Hypothalamus (tissue), 51 donors: ENCODE measurements around the gene PTGR1.
A peak's percentile ranks its signal among the peaks of the same experiment; 100 is the strongest.
"Not testable (repeated sequence)": the region's sequence is repeated elsewhere in the genome, so short reads cannot be mapped to it uniquely, and the experiment has no call there.

Source experiments
- DNase-seq, 51 donors: peaks; one replicate each; lab custom pipeline; 2025; lab: John Stamatoyannopoulos, UW

PTGR1 gene

GRCh38 chr9:111615928-111616327, 16.5 kb upstream of the PTGR1 start:
- DNase-seq = no peak

GRCh38 chr9:111613436-111614040, 14.1 kb upstream of the PTGR1 start:
- DNase-seq = no peak

- no peak for DNase-seq
Measured at GRCh38 chr9:111610845-111611244, 11.4 kb upstream of the PTGR1 start.

- DNase-seq = no peak
Measured at GRCh38 chr9:111610149-111610548, 10.7 kb upstream of the PTGR1 start.

- DNase-seq = no peak
Measured at GRCh38 chr9:111605041-111605559, 5.7 kb upstream of the PTGR1 start.

GRCh38 chr9:111604054-111604615, 4.7 kb upstream of the PTGR1 start:
- DNase-seq = no peak

GRCh38 chr9:111603041-111603440, 3.6 kb upstream of the PTGR1 start:
- DNase-seq = no peak

GRCh38 chr9:111601237-111602018, 2.0 kb upstream of the PTGR1 start:
- DNase-seq = no peak

- DNase-seq = peak in 3 of 51 donors; percentile 10 to 32 (median 13)
Measured at GRCh38 chr9:111599955-111600343, 502 bp upstream of the PTGR1 start.

- DNase-seq = peak in 5 of 51 donors; percentile 17 to 51 (median 38)
Measured at GRCh38 chr9:111598733-111599091, 735 bp downstream of the PTGR1 start.

- peak in 36 of 51 donors; percentile 2 to 62 (median 24) for DNase-seq
Measured at GRCh38 chr9:111597852-111598732, 1.4 kb downstream of the PTGR1 start.

- DNase-seq = no peak
Measured at GRCh38 chr9:111588846-111589245, 10.6 kb downstream of the PTGR1 start.

GRCh38 chr9:111586378-111586777, 13.1 kb downstream of the PTGR1 start:
- DNase-seq = no peak

- peak in 1 of 51 donors; percentile 20 for DNase-seq
Measured at GRCh38 chr9:111582888-111583287, 16.6 kb downstream of the PTGR1 start.

- DNase-seq = peak in 2 of 51 donors; percentile 3 to 10
Measured at GRCh38 chr9:111572950-111573604, 26.4 kb downstream of the PTGR1 start.

- DNase-seq = not testable (repeated sequence)
Measured at GRCh38 chr9:111568127-111568526, 31.3 kb downstream of the PTGR1 start.

- peak in 6 of 51 donors; percentile 2 to 24 (median 8) for DNase-seq
Measured at GRCh38 chr9:111566234-111566633, 33.2 kb downstream of the PTGR1 start.

- DNase-seq = no peak
Measured at GRCh38 chr9:111561165-111561719, 38.2 kb downstream of the PTGR1 start.

- peak in 1 of 51 donors; percentile 11 for DNase-seq
Measured at GRCh38 chr9:111559000-111559610, 40.3 kb downstream of the PTGR1 start.
